MCF 10A (cell line): ENCODE measurements around the gene PNISR. TPM values are rescaled to one million over a fixed set of nuclear protein-coding genes. Genes with fewer than 3 reads are reported as not detected.

Experiments used
- Bru-seq: library from RNA; stranded (reverse); fragments of 400-500 nt; gene quantifications from one replicate; lab custom pipeline; 2021; lab: Mats Ljungman, UMichigan
- BruChase-seq, 2 experiments: library from RNA; stranded (reverse); fragments of 400-500 nt; gene quantifications; one replicate each; lab custom pipeline; 2021; lab: Mats Ljungman, UMichigan
- BruUV-seq: library from RNA; stranded (reverse); fragments of 400-500 nt; replicated peaks from 2 replicates; lab custom pipeline; 2021; lab: Mats Ljungman, UMichigan
- CTCF ChIA-PET: fragments of 300-600 bp; sonication (Branson Sonifier 250); formaldehyde crosslinking; extraction: SDS; loops from one replicate; lab custom pipeline; 2021; ENCODE audit warnings: antibody characterized with exemption, inconsistent platforms; lab: Yijun Ruan, JAX
- POLR2A ChIA-PET: fragments of 300-600, 350-650 bp; sonication (Branson Sonifier 250); formaldehyde crosslinking; extraction: SDS; loops from one replicate; lab custom pipeline; 2020; ENCODE audit warnings: antibody characterized with exemption, inconsistent platforms; lab: Yijun Ruan, JAX
- DNase-seq: peaks from one replicate; pipeline ENCODE4 v3.0.0-alpha.2; 2018; ENCODE audit not compliant: unreplicated experiment
- H3K27ac Mint-ChIP-seq: one replicate; pipeline ENCODE4 v1.8.0; 2022; ENCODE audit warnings: mild to moderate bottlenecking, low read depth, mixed read lengths; ENCODE audit not compliant: unreplicated experiment
- H3K27me3 Mint-ChIP-seq: one replicate; pipeline ENCODE4 v1.8.0; 2022; ENCODE audit warnings: mixed read lengths; ENCODE audit not compliant: insufficient read depth, unreplicated experiment
- H3K36me3 Mint-ChIP-seq: one replicate; pipeline ENCODE4 v1.8.0; 2022; ENCODE audit warnings: mild to moderate bottlenecking, moderate library complexity, mixed read lengths; ENCODE audit not compliant: insufficient read depth, unreplicated experiment
- H3K4me1 Mint-ChIP-seq: one replicate; pipeline ENCODE4 v1.8.0; 2022; ENCODE audit warnings: mixed read lengths; ENCODE audit not compliant: insufficient read depth, unreplicated experiment
- H3K4me3 Mint-ChIP-seq: one replicate; pipeline ENCODE4 v1.8.0; 2022; ENCODE audit warnings: mild to moderate bottlenecking, moderate library complexity, mixed read lengths; ENCODE audit not compliant: unreplicated experiment
- H3K9me3 Mint-ChIP-seq: one replicate; pipeline ENCODE4 v1.8.0; 2022; ENCODE audit warnings: mixed read lengths; ENCODE audit not compliant: unreplicated experiment
- intact Hi-C: fragments of 100-400 bp; cut with micrococcal nuclease; formaldehyde crosslinking; loops from 2 replicates; pipeline ENCODE4 v1.14.1; 2022
- long read RNA-seq: library from polyadenylated mRNA; stranded (forward); transcript quantifications from one replicate; pipeline ENCODE4 v2.0.0, GENCODE V29; 2022
- total RNA-seq: library from RNA; stranded (reverse); gene quantifications from 2 replicates; pipeline ENCODE4 v1.2.3, GENCODE V29; 2022
- TF ChIP-seq, protein P1 (sequence below): fragments of 200-600 bp; IDR thresholded peaks from one replicate; pipeline ENCODE4 v1.8.0; 2022; ENCODE audit warnings: antibody characterized with exemption, mild to moderate bottlenecking; ENCODE audit not compliant: unreplicated experiment

PNISR gene, protein sequence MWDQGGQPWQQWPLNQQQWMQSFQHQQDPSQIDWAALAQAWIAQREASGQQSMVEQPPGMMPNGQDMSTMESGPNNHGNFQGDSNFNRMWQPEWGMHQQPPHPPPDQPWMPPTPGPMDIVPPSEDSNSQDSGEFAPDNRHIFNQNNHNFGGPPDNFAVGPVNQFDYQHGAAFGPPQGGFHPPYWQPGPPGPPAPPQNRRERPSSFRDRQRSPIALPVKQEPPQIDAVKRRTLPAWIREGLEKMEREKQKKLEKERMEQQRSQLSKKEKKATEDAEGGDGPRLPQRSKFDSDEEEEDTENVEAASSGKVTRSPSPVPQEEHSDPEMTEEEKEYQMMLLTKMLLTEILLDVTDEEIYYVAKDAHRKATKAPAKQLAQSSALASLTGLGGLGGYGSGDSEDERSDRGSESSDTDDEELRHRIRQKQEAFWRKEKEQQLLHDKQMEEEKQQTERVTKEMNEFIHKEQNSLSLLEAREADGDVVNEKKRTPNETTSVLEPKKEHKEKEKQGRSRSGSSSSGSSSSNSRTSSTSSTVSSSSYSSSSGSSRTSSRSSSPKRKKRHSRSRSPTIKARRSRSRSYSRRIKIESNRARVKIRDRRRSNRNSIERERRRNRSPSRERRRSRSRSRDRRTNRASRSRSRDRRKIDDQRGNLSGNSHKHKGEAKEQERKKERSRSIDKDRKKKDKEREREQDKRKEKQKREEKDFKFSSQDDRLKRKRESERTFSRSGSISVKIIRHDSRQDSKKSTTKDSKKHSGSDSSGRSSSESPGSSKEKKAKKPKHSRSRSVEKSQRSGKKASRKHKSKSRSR
- 95.9 and 115 TPM in 2 replicates for total RNA-seq
- Bru-seq, nascent RNA, result percentile 96 among the genes with signal in this experiment
- percentile 98 among the genes with signal in this experiment for BruChase-seq, experiment 1, labeled RNA remaining after a 6-hour chase
- BruChase-seq, experiment 2, labeled RNA remaining after a 2-hour chase, result percentile 98 among the genes with signal in this experiment
- long read RNA-seq, full-length matches to known transcripts, result 49 of 197 reads
- long read RNA-seq, partial matches to known transcripts, result 11 of 197 reads
- long read RNA-seq, other reads (novel, unspliced or antisense), result 137 of 197 reads

DNA sequence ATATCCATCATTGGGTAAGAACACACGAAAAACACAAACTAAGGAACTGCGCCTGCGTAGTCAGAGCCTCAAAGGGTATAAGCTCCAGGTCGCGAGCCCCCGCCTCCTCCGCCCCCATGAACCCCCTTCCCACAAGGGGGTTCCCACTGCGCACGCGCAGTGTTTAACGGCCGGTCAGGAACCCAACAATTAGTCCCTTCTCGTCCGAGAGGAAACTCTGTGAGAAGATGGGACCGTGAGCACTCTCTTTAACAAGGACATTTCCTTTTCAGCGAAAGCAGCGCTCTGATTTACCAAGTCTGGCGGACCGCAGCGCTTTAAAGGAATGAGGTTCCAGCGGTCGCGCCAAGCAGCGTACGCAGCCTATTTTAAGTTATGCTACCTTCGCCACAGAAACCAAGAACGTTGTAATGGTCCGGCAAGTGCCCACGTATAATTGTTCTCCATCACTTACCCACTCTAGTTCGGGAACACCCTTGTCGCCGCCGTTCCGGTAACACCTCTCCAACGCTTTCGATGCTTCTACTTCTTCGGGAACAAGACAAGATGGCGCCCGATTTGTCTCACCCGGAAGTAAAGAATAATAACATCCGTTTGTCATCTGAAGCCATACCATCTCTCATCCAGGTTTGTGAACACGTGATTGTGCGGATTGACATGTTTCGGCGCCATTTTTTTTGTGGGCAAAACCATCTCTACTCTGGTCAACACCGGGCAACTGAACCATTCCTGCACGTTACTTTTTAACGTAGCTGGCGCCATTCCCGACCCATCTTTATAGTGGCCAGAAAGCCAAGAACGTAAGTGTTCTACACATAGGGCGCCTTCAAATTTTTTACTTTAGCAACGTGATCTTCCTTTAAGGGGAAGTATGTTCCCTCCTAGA lies at the start of gene PNISR:
PNISR (minus strand) TSS at position 548 of the 886 bp plus-strand sequence. CDS start 10,649 bp downstream, outside the sequence.
- CTCF ChIA-PET, result interaction anchor here (0.5 to 2.1 kb wide), 7 partner anchors 10 to 102 kb away, joined by 3 to 11 read pairs (median 8); no protein-coding TSS in a partner anchor
- BruUV-seq, result TSS peak; percentile 55
- intact Hi-C loops, result loop anchor here (1.0 to 10.0 kb wide), 4 partner anchors 32 to 480 kb away; partner anchors contain the start of gene FBXL4
- Mint-ChIP-seq H3K27me3 (no peaks in the 10 kb centered on the region), H3K9me3 (no peaks in the 10 kb centered on the region), H3K4me3 (peak within 1 kb of the TSS; percentile 88), H3K4me1 (peaks cover 38% of the 10 kb centered on the region), H3K36me3 (peaks cover 42% of the 10 kb centered on the region), H3K27ac (peak within 1 kb of the TSS; percentile 99)
- peak; percentile 99 for DNase-seq
- POLR2A ChIA-PET, result interaction anchor here (0.6 to 3.4 kb wide), 22 partner anchors 8 to 386 kb away, joined by 3 to 48 read pairs (median 4); partner anchors contain the start of genes CCNC, COQ3 and FAXC
- TF ChIP-seq, protein P1, sequence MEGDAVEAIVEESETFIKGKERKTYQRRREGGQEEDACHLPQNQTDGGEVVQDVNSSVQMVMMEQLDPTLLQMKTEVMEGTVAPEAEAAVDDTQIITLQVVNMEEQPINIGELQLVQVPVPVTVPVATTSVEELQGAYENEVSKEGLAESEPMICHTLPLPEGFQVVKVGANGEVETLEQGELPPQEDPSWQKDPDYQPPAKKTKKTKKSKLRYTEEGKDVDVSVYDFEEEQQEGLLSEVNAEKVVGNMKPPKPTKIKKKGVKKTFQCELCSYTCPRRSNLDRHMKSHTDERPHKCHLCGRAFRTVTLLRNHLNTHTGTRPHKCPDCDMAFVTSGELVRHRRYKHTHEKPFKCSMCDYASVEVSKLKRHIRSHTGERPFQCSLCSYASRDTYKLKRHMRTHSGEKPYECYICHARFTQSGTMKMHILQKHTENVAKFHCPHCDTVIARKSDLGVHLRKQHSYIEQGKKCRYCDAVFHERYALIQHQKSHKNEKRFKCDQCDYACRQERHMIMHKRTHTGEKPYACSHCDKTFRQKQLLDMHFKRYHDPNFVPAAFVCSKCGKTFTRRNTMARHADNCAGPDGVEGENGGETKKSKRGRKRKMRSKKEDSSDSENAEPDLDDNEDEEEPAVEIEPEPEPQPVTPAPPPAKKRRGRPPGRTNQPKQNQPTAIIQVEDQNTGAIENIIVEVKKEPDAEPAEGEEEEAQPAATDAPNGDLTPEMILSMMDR, result no peak

DNA sequence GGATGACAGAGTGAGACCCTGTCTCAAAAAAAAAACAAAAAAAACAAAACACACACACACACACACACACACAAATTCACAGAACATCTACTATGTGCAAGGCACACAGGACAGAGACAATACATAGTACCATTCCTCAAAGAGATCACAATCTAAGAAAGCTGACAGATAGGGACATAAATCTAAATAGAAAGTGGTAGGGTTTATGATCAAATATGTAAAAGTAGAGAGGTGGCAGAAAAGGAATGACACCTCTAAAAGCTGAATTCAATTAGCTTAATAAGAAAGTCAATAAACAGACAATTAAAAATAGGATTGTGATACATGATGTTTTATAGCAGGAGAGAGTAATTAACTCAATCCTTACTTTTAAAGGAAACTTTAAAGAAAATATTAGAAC lies 48.6 kb upstream of the PNISR start:
- POLR2A ChIA-PET, result no interaction called here
- Mint-ChIP-seq H3K4me1 (peaks cover 5% of the 10 kb centered on the region), H3K9me3 (no peaks in the 10 kb centered on the region), H3K27me3 (no peaks in the 10 kb centered on the region), H3K4me3 (no peak overlapping the region), H3K27ac (no peak overlapping the region), H3K36me3 (peaks cover 38% of the 10 kb centered on the region)
- no peak for DNase-seq
- intact Hi-C loops, result no loop called here
- no TSS peak for BruUV-seq
- CTCF ChIA-PET, result interaction anchor here (0.6 to 1.7 kb wide), 9 partner anchors 8 to 626 kb away, joined by 3 to 7 read pairs (median 4); no protein-coding TSS in a partner anchor
- TF ChIP-seq, protein P1, result no peak

DNA sequence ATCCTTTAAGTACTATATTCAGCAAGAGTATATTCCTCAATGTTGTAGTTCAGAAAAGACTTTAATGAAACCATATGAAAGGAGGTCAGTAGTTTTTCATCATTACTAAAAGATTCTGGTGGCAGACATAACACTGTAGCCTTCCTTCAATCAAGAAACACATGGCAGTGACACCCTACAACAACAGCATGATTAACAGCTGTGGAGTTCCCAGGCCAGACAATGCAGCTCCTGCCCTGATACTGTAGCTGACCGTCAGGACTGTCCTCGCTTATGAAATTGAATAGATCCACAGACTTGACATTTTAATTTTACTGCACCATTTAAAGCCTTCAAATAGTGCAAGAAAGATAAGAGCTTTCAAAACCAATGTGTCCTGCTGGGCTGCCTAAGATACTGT lies 46.5 kb upstream of the PNISR start:
- POLR2A ChIA-PET, result interaction anchor here (1.3 kb wide), 1 partner anchor 49 kb away, joined by 4 read pairs; no protein-coding TSS in a partner anchor
- intact Hi-C loops, result no loop called here
- DNase-seq, result no peak
- Mint-ChIP-seq H3K9me3 (no peaks in the 10 kb centered on the region), H3K27ac (no peak overlapping the region), H3K36me3 (peaks cover 35% of the 10 kb centered on the region), H3K4me1 (peaks cover 5% of the 10 kb centered on the region), H3K27me3 (no peaks in the 10 kb centered on the region), H3K4me3 (no peak overlapping the region)
- no TSS peak for BruUV-seq
- CTCF ChIA-PET, result interaction anchor here (0.6 to 1.6 kb wide), 6 partner anchors 38 to 1196 kb away, joined by 3 to 6 read pairs (median 3); no protein-coding TSS in a partner anchor
- TF ChIP-seq, protein P1, result no peak
